ENCODE results near the gene FADS2.
"Not testable (repeated sequence)": the region's sequence is repeated elsewhere in the genome, so short reads cannot be mapped to it uniquely, and the experiment has no call there.

Gene FADS2

DNA sequence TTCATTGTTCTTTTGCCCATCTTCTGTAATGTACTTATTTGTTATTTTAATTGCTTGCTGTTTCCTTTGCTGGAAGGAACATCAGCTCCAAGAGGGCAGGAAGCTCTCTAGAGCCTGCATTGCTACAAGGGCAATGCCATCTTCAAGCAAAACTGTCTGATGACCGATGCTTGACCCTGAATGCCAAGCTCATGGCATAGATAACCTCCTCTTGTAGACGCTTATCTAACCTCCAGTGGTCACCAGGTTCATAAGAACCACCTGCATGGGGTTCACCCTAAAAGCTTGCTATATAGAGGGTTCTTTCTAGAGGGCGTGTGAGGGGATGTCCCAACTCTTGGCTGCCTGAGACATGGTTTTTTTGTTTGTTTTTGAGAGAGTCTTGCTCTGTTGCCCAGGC lies 46.8 kb downstream of the FADS2 start:
- TF ChIP-seq, protein P1, sequence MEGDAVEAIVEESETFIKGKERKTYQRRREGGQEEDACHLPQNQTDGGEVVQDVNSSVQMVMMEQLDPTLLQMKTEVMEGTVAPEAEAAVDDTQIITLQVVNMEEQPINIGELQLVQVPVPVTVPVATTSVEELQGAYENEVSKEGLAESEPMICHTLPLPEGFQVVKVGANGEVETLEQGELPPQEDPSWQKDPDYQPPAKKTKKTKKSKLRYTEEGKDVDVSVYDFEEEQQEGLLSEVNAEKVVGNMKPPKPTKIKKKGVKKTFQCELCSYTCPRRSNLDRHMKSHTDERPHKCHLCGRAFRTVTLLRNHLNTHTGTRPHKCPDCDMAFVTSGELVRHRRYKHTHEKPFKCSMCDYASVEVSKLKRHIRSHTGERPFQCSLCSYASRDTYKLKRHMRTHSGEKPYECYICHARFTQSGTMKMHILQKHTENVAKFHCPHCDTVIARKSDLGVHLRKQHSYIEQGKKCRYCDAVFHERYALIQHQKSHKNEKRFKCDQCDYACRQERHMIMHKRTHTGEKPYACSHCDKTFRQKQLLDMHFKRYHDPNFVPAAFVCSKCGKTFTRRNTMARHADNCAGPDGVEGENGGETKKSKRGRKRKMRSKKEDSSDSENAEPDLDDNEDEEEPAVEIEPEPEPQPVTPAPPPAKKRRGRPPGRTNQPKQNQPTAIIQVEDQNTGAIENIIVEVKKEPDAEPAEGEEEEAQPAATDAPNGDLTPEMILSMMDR (conservative IDR thresholded peaks at IDR 0.05; ENCODE audit: low read depth, low read length) = no peak
- no peak overlapping the region for H3K4me3 ChIP-seq (ENCODE audit: low read length)
- no peak for DNase-seq (ENCODE audit: low read depth)

DNA sequence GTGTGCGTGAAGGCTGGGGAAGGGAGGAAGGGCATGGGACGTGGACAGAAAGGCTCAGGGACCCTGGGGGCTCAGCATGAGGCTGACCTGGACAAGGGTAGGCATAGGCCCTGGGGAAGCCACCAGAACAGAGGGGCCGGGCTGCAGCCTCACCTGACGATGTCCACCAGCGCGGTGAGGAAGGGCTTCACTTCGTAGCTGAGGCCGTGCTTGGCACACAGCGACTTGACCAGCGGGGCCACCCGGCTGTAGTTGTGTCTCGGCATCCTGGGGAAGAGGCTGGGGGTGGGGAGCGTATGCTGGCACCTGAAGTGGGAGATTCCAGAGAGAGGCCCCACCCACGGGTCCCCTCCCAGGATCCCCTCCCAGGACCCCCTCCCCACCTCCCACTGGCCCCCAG lies 47.6 kb downstream of the FADS2 start:
- TF ChIP-seq, protein P1 (conservative IDR thresholded peaks at IDR 0.05; ENCODE audit: low read depth, low read length) = no peak
- DNase-seq (ENCODE audit: low read depth) = no peak
- no peak overlapping the region for H3K4me3 ChIP-seq (ENCODE audit: low read length)

DNA sequence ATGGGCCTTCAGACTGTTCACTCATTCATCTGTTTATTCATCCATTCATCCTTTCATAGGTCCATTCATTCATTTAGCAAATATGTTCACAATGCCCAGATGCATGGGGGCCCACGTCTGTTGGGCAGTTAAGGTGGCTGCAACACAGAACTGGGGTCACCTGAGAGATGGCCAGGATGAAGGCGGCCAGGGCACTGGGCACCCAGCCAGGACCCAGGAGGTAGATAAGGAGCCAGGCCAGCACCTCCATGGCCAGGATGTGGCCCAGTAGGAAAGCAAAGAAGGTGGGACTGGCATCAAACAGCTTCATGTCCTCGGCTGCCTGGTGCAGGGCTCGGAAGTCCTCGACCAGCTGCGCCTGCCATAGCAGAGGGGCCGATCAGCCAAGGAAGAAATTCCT lies 51.1 kb downstream of the FADS2 start:
- TF ChIP-seq, protein P1 (conservative IDR thresholded peaks at IDR 0.05; ENCODE audit: low read depth, low read length) = no peak
- no peak overlapping the region for H3K4me3 ChIP-seq (ENCODE audit: low read length)
- DNase-seq (ENCODE audit: low read depth) = no peak

DNA sequence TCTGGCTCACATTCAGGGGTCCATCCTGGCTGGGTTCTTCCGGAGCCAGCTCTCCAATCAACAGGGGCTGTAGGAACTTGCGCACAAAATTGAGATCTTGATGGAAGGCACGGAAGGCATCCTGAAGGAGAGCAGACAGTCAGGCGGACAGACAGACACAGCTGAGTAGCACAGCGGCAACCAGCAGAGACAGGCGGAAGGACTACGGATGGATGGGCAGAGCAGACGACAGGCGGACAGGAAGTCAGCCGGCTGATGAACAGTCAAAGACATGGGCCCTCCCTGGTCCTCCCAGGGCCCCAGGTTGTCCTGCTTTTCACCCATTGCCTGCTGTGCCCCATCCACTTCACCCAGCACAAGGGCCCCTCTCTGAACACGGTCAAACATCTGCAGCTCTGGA lies 51.9 kb downstream of the FADS2 start:
- no peak overlapping the region for H3K4me3 ChIP-seq (ENCODE audit: low read length)
- TF ChIP-seq, protein P1 (conservative IDR thresholded peaks at IDR 0.05; ENCODE audit: low read depth, low read length) = no peak
- DNase-seq (ENCODE audit: low read depth) = no peak

DNA sequence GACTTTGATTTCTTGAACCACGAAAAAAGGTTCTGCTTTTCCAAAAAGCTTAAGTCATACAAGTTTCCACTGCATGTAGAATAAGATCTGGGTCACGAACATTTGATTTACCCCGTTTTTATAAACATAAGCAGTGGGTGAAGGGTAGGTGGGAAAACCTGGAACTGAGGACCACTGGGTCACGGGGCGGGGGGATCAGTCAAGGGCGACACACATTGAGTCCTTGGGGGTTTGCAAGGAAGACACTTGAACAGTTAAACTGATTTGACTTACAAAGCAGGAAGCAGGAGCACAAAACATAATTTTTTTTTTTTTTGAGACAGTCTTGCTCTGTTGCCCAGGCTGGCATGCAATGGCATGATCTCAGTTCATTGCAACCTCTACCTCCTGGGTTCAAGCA lies 52.4 kb downstream of the FADS2 start:
- no peak overlapping the region for H3K4me3 ChIP-seq (ENCODE audit: low read length)
- no peak for DNase-seq (ENCODE audit: low read depth)
- TF ChIP-seq, protein P1 (conservative IDR thresholded peaks at IDR 0.05; ENCODE audit: low read depth, low read length) = no peak

DNA sequence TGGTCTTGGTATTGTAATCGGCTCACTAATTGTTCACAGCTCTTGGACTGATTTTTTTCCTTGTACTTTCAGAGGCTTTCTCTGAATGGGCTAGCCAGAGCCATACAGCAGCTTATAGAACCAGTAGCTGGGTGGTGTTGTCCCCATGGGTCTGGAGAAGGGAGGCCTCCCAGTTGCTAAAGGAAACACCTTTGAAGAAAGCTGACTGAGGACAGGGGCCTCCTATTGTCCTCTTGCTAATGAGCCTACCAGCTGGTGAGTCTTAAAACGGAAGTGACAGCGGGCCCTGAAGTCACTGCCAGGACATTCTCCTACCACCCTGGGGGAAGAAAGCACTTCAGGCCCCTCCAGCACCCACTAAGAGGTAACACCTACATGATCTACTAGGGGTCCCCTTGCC lies 53.3 kb downstream of the FADS2 start:
- TF ChIP-seq, protein P1 (conservative IDR thresholded peaks at IDR 0.05; ENCODE audit: low read depth, low read length) = no peak
- no peak for DNase-seq (ENCODE audit: low read depth)
- no peak overlapping the region for H3K4me3 ChIP-seq (ENCODE audit: low read length)

DNA sequence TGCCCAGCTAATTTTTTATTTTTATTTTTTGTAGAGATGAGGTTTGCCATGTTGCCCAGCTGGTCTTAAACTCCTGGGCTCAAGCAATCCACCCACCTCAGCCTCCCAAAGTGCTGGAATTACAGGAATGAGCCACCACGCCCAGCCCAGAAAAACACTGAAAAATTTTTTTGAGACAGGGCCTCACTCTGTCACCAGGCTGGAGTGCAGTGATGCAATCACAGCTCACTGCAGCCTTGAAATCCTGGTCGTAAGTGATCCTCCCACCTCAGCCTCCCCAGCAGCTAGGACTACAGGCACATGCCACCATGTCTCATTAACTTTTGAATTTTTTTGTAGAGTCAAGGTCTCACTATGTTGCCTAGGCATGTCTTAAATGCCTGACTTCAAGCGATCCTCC lies 54.2 kb downstream of the FADS2 start:
- not testable (repeated sequence) for H3K4me3 ChIP-seq (ENCODE audit: low read length); DNase-seq (ENCODE audit: low read depth)

DNA sequence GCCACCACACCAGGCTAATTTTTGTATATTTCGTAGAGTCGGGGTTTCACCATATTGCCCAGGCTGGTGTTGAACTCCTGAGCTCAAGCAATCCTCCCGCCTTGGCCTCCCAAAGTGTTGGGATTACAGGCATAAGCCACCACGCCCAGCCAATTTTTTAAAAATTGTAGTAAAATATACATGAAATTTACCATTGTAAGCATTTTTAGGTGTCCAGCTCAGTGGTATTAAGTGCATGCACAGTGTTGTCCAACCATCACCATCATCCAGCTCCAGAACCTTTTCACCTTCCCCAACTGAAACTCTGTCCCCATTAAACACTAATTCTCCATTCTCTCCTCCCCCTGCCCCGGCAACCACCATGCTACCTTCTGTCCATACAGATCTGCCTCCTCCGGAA lies 54.8 kb downstream of the FADS2 start:
- no peak overlapping the region for H3K4me3 ChIP-seq (ENCODE audit: low read length)
- no peak for DNase-seq (ENCODE audit: low read depth)
- TF ChIP-seq, protein P1 (conservative IDR thresholded peaks at IDR 0.05; ENCODE audit: low read depth, low read length) = no peak
